ENCODE results near the gene AP3B1.

AP3B1 gene

GRCh38 chr5:78288246-78288645 lies 6.3 kb downstream of the AP3B1 start:
- no peak for DNase-seq (ENCODE audit: low read depth, low spot score)

GRCh38 chr5:78287833-78288232 lies 6.7 kb downstream of the AP3B1 start:
- no peak for DNase-seq (ENCODE audit: low read depth, low spot score)

GRCh38 chr5:78287169-78287568 lies 7.3 kb downstream of the AP3B1 start:
- DNase-seq (ENCODE audit: low read depth, low spot score), result no peak

- no peak for DNase-seq (ENCODE audit: low read depth, low spot score)
These were observed 8.2 kb downstream of the AP3B1 start for GRCh38 chr5:78286290-78286689.

GRCh38 chr5:78283802-78284201 lies 10.7 kb downstream of the AP3B1 start:
- no peak for DNase-seq (ENCODE audit: low read depth, low spot score)

- DNase-seq (ENCODE audit: low read depth, low spot score), result no peak
These were observed 11.4 kb downstream of the AP3B1 start for GRCh38 chr5:78283105-78283504.

GRCh38 chr5:78280261-78280660 lies 14.2 kb downstream of the AP3B1 start:
- DNase-seq (ENCODE audit: low read depth, low spot score), result no peak

- no peak for DNase-seq (ENCODE audit: low read depth, low spot score)
These were observed 15.3 kb downstream of the AP3B1 start for GRCh38 chr5:78279194-78279593.

GRCh38 chr5:78277715-78278114 lies 16.8 kb downstream of the AP3B1 start:
- no peak for DNase-seq (ENCODE audit: low read depth, low spot score)

GRCh38 chr5:78275998-78276543 lies 18.4 kb downstream of the AP3B1 start:
- no peak for DNase-seq (ENCODE audit: low read depth, low spot score)

GRCh38 chr5:78274540-78275197 lies 19.8 kb downstream of the AP3B1 start:
- DNase-seq (ENCODE audit: low read depth, low spot score), result no peak

GRCh38 chr5:78273436-78273835 lies 21.1 kb downstream of the AP3B1 start:
- DNase-seq (ENCODE audit: low read depth, low spot score), result no peak

GRCh38 chr5:78271766-78272165 lies 22.7 kb downstream of the AP3B1 start:
- DNase-seq (ENCODE audit: low read depth, low spot score), result no peak

- no peak for DNase-seq (ENCODE audit: low read depth, low spot score)
These were observed 25.3 kb downstream of the AP3B1 start for GRCh38 chr5:78269088-78269703.

GRCh38 chr5:78268356-78268755 lies 26.1 kb downstream of the AP3B1 start:
- DNase-seq (ENCODE audit: low read depth, low spot score), result no peak

GRCh38 chr5:78265163-78265562 lies 29.3 kb downstream of the AP3B1 start:
- DNase-seq (ENCODE audit: low read depth, low spot score), result no peak

GRCh38 chr5:78264600-78264999 lies 29.9 kb downstream of the AP3B1 start:
- DNase-seq (ENCODE audit: low read depth, low spot score), result no peak

GRCh38 chr5:78260771-78261170 lies 33.7 kb downstream of the AP3B1 start:
- no peak for DNase-seq (ENCODE audit: low read depth, low spot score)

- no peak for DNase-seq (ENCODE audit: low read depth, low spot score)
These were observed 41.3 kb downstream of the AP3B1 start for GRCh38 chr5:78253201-78253600.

GRCh38 chr5:78252715-78253114 lies 41.8 kb downstream of the AP3B1 start:
- DNase-seq (ENCODE audit: low read depth, low spot score), result no peak

GRCh38 chr5:78251663-78252284 lies 42.7 kb downstream of the AP3B1 start:
- DNase-seq (ENCODE audit: low read depth, low spot score), result no peak

GRCh38 chr5:78245136-78245535 lies 49.4 kb downstream of the AP3B1 start:
- DNase-seq (ENCODE audit: low read depth, low spot score), result no peak

- no peak for DNase-seq (ENCODE audit: low read depth, low spot score)
These were observed 50.9 kb downstream of the AP3B1 start for GRCh38 chr5:78243639-78244038.
